ENCODE data around the gene C5orf46.
"Not testable (repeated sequence)": the region's sequence is repeated elsewhere in the genome, so short reads cannot be mapped to it uniquely, and the experiment has no call there.

The C5orf46 gene

GRCh38 chr5:147893820-147894219 lies 12.5 kb downstream of the C5orf46 start:
- no peak for DNase-seq (ENCODE audit: low read depth in 2 of 2)

GRCh38 chr5:147892696-147893296 lies 13.5 kb downstream of the C5orf46 start:
- no peak for DNase-seq (ENCODE audit: low read depth in 2 of 2)

GRCh38 chr5:147887930-147888329 lies 18.4 kb downstream of the C5orf46 start:
- DNase-seq (ENCODE audit: low read depth in 2 of 2), result no peak

GRCh38 chr5:147887026-147887627 lies 19.2 kb downstream of the C5orf46 start:
- DNase-seq (ENCODE audit: low read depth in 2 of 2), result no peak

GRCh38 chr5:147882586-147883313 lies 23.6 kb downstream of the C5orf46 start:
- DNase-seq (ENCODE audit: low read depth in 2 of 2), result no peak

- DNase-seq (ENCODE audit: low read depth in 2 of 2), result no peak
Observed at GRCh38 chr5:147880487-147880886, 25.9 kb downstream of the C5orf46 start.

GRCh38 chr5:147879784-147880183 lies 26.6 kb downstream of the C5orf46 start:
- DNase-seq (ENCODE audit: low read depth in 2 of 2), result no peak

- no peak for DNase-seq (ENCODE audit: low read depth in 2 of 2)
Observed at GRCh38 chr5:147878066-147878759, 28.1 kb downstream of the C5orf46 start, which contains the start of gene SCGB3A2. TSS of gene SCGB3A2 (plus strand) at chr5:147878711. CDS start at chr5:147878804, 93 bp downstream.

GRCh38 chr5:147876626-147877025 lies 29.7 kb downstream of the C5orf46 start:
- DNase-seq (ENCODE audit: low read depth in 2 of 2), result no peak

GRCh38 chr5:147876141-147876540 lies 30.2 kb downstream of the C5orf46 start:
- no peak for DNase-seq (ENCODE audit: low read depth in 2 of 2)

- DNase-seq (ENCODE audit: low read depth in 2 of 2), result no peak
Observed at GRCh38 chr5:147874910-147875367, 31.4 kb downstream of the C5orf46 start.

- not testable (repeated sequence) for DNase-seq (ENCODE audit: low read depth in 2 of 2)
Observed at GRCh38 chr5:147874118-147874875, 32.0 kb downstream of the C5orf46 start.

- not testable (repeated sequence) for DNase-seq (ENCODE audit: low read depth in 2 of 2)
Observed at GRCh38 chr5:147872744-147873435, 33.4 kb downstream of the C5orf46 start.

GRCh38 chr5:147871980-147872549 lies 34.3 kb downstream of the C5orf46 start:
- DNase-seq (ENCODE audit: low read depth in 2 of 2), result not testable (repeated sequence)

- not testable (repeated sequence) for DNase-seq (ENCODE audit: low read depth in 2 of 2)
Observed at GRCh38 chr5:147869892-147870291, 36.4 kb downstream of the C5orf46 start.

GRCh38 chr5:147869112-147869511 lies 37.2 kb downstream of the C5orf46 start:
- no peak for DNase-seq (ENCODE audit: low read depth in 2 of 2)

GRCh38 chr5:147863454-147864158 lies 42.7 kb downstream of the C5orf46 start:
- no peak for DNase-seq (ENCODE audit: low read depth in 2 of 2)

- DNase-seq (ENCODE audit: low read depth in 2 of 2), result no peak
Observed at GRCh38 chr5:147860641-147861025, 45.7 kb downstream of the C5orf46 start.

- DNase-seq (ENCODE audit: low read depth in 2 of 2), result no peak
Observed at GRCh38 chr5:147859962-147860640, 46.2 kb downstream of the C5orf46 start.
